HepG2 (cell line): ENCODE data around the gene ZC3H7B. TPM values are rescaled to one million over a fixed set of nuclear protein-coding genes. Genes with fewer than 3 reads are reported as not detected.
A peak's percentile ranks its signal among the peaks of the same experiment; 100 is the strongest.

Experiments
- ATF2 ChIP-seq: sonication (generic); formaldehyde crosslinking; IDR thresholded peaks from 2 replicates; pipeline ENCODE4 v1.4.0; 2020; ENCODE audit warnings: missing genetic modification reagents
- ATF6 ChIP-seq: sonication (generic); formaldehyde crosslinking; conservative IDR thresholded peaks from 2 replicates; pipeline ENCODE4 v1.4.0; 2020; ENCODE audit warnings: missing genetic modification reagents
- CBX1 ChIP-seq: IDR thresholded peaks from one replicate; pipeline ENCODE4 v1.6.1; 2016; ENCODE audit warnings: antibody characterized with exemption, low read depth
- CEBPB ChIP-seq: IDR thresholded peaks from 2 replicates; pipeline ENCODE4 v1.6.1; 2011; ENCODE audit warnings: low read depth, low read length, improper control_type of control experiment, borderline replicate concordance
- CERS6 ChIP-seq: sonication (generic); formaldehyde crosslinking; IDR thresholded peaks from 2 replicates; pipeline ENCODE4 v1.5.0; 2020; ENCODE audit warnings: missing genetic modification reagents
- ERF ChIP-seq: IDR thresholded peaks from 2 replicates; pipeline ENCODE4 v1.6.1; 2018; ENCODE audit warnings: missing biosample characterization, missing genetic modification reagents
- GPBP1L1 ChIP-seq: sonication (generic); formaldehyde crosslinking; IDR thresholded peaks from 2 replicates; pipeline ENCODE4 v1.5.0; 2020; ENCODE audit warnings: mild to moderate bottlenecking, missing genetic modification reagents
- HIC2 ChIP-seq: sonication (generic); formaldehyde crosslinking; IDR thresholded peaks from 2 replicates; pipeline ENCODE4 v1.9.0; 2022; ENCODE audit warnings: low read depth, missing genetic modification reagents
- NFE2 ChIP-seq: sonication (generic); formaldehyde crosslinking; IDR thresholded peaks from 2 replicates; pipeline ENCODE4 v1.4.0; 2020; ENCODE audit warnings: missing genetic modification reagents
- NR1H2 ChIP-seq: sonication (generic); formaldehyde crosslinking; IDR thresholded peaks from 2 replicates; pipeline ENCODE4 v1.8.1; 2022; ENCODE audit warnings: low read depth, missing genetic modification reagents, borderline replicate concordance
- RBM39 ChIP-seq: fragments of 200-400 bp; formaldehyde crosslinking; IDR thresholded peaks from one replicate; pipeline ENCODE4 v1.6.1; 2018; ENCODE audit warnings: antibody characterized with exemption, mild to moderate bottlenecking, low read depth, low read length; ENCODE audit not compliant: poor library complexity, severe bottlenecking
- RFX3 ChIP-seq: IDR thresholded peaks from 2 replicates; pipeline ENCODE4 v1.6.1; 2016; ENCODE audit warnings: missing biosample characterization, missing genetic modification reagents
- SRY ChIP-seq: sonication (generic); formaldehyde crosslinking; IDR thresholded peaks from 2 replicates; pipeline ENCODE4 v1.8.0; 2022; ENCODE audit warnings: mild to moderate bottlenecking, missing genetic modification reagents
- THAP8 ChIP-seq: sonication (generic); formaldehyde crosslinking; IDR thresholded peaks from 2 replicates; pipeline ENCODE4 v1.5.1; 2020; ENCODE audit warnings: missing genetic modification reagents, mild to moderate bottlenecking, borderline replicate concordance
- ZBTB3 ChIP-seq: sonication (generic); formaldehyde crosslinking; IDR thresholded peaks from 2 replicates; pipeline ENCODE4 v1.4.0; 2020; ENCODE audit warnings: low read depth, mild to moderate bottlenecking, moderate library complexity, missing genetic modification reagents, borderline replicate concordance
- ZFYVE20 ChIP-seq: sonication (generic); formaldehyde crosslinking; IDR thresholded peaks from 2 replicates; pipeline ENCODE4 v1.8.0; 2023; ENCODE audit warnings: low read depth, mild to moderate bottlenecking, moderate library complexity, missing genetic modification reagents, borderline replicate concordance
- ZNF260 ChIP-seq: sonication (generic); formaldehyde crosslinking; IDR thresholded peaks from 2 replicates; pipeline ENCODE4 v1.4.0; 2020; ENCODE audit warnings: missing genetic modification reagents, low read depth, mild to moderate bottlenecking, borderline replicate concordance
- ZNF329 ChIP-seq: sonication (generic); formaldehyde crosslinking; IDR thresholded peaks from 2 replicates; pipeline ENCODE4 v1.9.0; 2021; ENCODE audit warnings: low read depth, mild to moderate bottlenecking, missing genetic modification reagents
- ZNF446 ChIP-seq: sonication (generic); formaldehyde crosslinking; IDR thresholded peaks from 2 replicates; pipeline ENCODE4 v1.5.0; 2020; ENCODE audit warnings: mild to moderate bottlenecking, missing genetic modification reagents
- ZNF484 ChIP-seq: sonication (generic); formaldehyde crosslinking; IDR thresholded peaks from 2 replicates; pipeline ENCODE4 v1.5.1; 2020; ENCODE audit warnings: mild to moderate bottlenecking, low read depth, missing genetic modification reagents, borderline replicate concordance
- ZNF674 ChIP-seq: sonication (generic); formaldehyde crosslinking; IDR thresholded peaks from 2 replicates; pipeline ENCODE4 v1.5.0; 2020; ENCODE audit warnings: low read depth, mild to moderate bottlenecking, missing genetic modification reagents
- polyA plus RNA-seq, 8 experiments: library from polyadenylated mRNA; depleted of rRNA in 3 of 8; stranded (reverse) in 7 of 8; unstranded in 1 of 8; fragments of >200 nt; fragmentation: Illumina TruSeq in 4 of 8; extraction: Trizol in 4 of 8; gene quantifications; 2 replicates each; pipeline versions ENCODE4 v1.2.1 to v1.2.3, GENCODE V29; 2011 to 2016; ENCODE audit warnings: low read depth in 4 of 8, missing spikeins in 1 of 8, mixed read lengths in 1 of 8; ENCODE audit not compliant: insufficient read depth in 1 of 8
- total RNA-seq, 5 experiments: library from RNA; depleted of rRNA; stranded (reverse); fragments of >200 nt; fragmentation: Illumina TruSeq; extraction: Trizol; gene quantifications; 2 replicates each; pipeline ENCODE4 v1.2.3, GENCODE V29; 2016; ENCODE audit warnings: low read depth in 1 of 5

The ZC3H7B gene
- total and polyA plus RNA-seq, 2 of the 13 experiments (the other 11 are each of a cell fraction or from before 2014, with no cell fraction given): 26.4 to 37.2 TPM

- TF ChIP-seq ATF6 (CRISPR knock-in tag) (no peak), CBX1 (peak; percentile 68), CEBPB (no peak), RBM39 (no peak), NFE2 (CRISPR knock-in tag) (no peak), CERS6 (CRISPR knock-in tag) (no peak), RFX3 (CRISPR knock-in tag) (no peak), ZBTB3 (CRISPR knock-in tag) (no peak), HIC2 (CRISPR knock-in tag) (peak; percentile 96), NR1H2 (CRISPR knock-in tag) (no peak), ATF2 (peak; percentile 60; the same call in 1 of the 2 replicates), ZNF260 (CRISPR knock-in tag) (no peak), ERF (CRISPR knock-in tag) (peak; percentile 67), ZNF329 (CRISPR knock-in tag) (no peak), ZNF446 (CRISPR knock-in tag) (no peak), SRY (CRISPR knock-in tag) (no peak), ZNF674 (no peak), THAP8 (no peak), ZFYVE20 (no peak), ZNF484 (no peak), GPBP1L1 (no peak)
Observed at GRCh38 chr22:41403532-41404318, 102.4 kb downstream of the ZC3H7B start (continued).
